SK-N-SH (cell line): ENCODE results near the gene GALM. TPM values are rescaled to one million over a fixed set of nuclear protein-coding genes. Genes with fewer than 3 reads are reported as not detected.

ENCODE experiments used
- CTCF ChIA-PET: fragments of 300-600, 350-600 bp; formaldehyde crosslinking; extraction: SDS; loops from one replicate; lab custom pipeline; 2021; lab: Yijun Ruan, JAX
- POLR2A ChIA-PET: fragments of 350-600 bp; sonication (Branson Sonifier 250); formaldehyde crosslinking; extraction: SDS; loops from one replicate; lab custom pipeline; 2020; ENCODE audit warnings: antibody characterized with exemption, inconsistent platforms; lab: Yijun Ruan, JAX
- DNase-seq: peaks from one replicate; pipeline ENCODE4 v3.0.0; 2012
- H2AFZ ChIP-seq: fragments of 200-600 bp; sonication (generic); 2 replicates; pipeline ENCODE4 v1.8.1; 2016; ENCODE audit warnings: antibody characterized with exemption, mild to moderate bottlenecking, low read depth
- H3F3A ChIP-seq: fragments of 200-600 bp; sonication (generic); replicated peaks from 2 replicates; pipeline ENCODE3; 2016; ENCODE audit warnings: antibody characterized with exemption, mild to moderate bottlenecking; ENCODE audit not compliant: insufficient read depth
- H3K27ac ChIP-seq, 2 experiments: fragments of 200-500 bp in 1 of 2; fragments of 200-600 bp in 1 of 2; sonication (Bioruptor generic) in 1 of 2; sonication (generic), shearing (Covaris generic) in 1 of 2; 2 replicates each; pipeline versions ENCODE4 v1.5.1 to v1.6.1; 2014 to 2016; ENCODE audit warnings: low read depth in 2 of 2, inconsistent platforms in 1 of 2, low read length in 1 of 2, mild to moderate bottlenecking in 1 of 2, mixed read lengths in 1 of 2
- H3K27me3 ChIP-seq: fragments of 200-600 bp; sonication (generic), shearing (Covaris generic); 2 replicates; pipeline ENCODE4 v1.6.1; 2016; ENCODE audit warnings: mixed run types; ENCODE audit not compliant: insufficient read depth
- H3K36me3 ChIP-seq, 2 experiments: fragments of 200-500 bp in 1 of 2; fragments of 200-600 bp in 1 of 2; sonication (Bioruptor generic) in 1 of 2; sonication (generic) in 1 of 2; replicated peaks in 1 of 2; 2 replicates each; pipeline versions ENCODE3 to v1.5.1; 2014 to 2016; ENCODE audit warnings: low read length in 1 of 2, mild to moderate bottlenecking in 1 of 2; ENCODE audit not compliant: insufficient read depth in 2 of 2, control insufficient read depth in 1 of 2
- H3K4me1 ChIP-seq, 2 experiments: fragments of 200-500 bp in 1 of 2; fragments of 200-600 bp in 1 of 2; sonication (Bioruptor generic) in 1 of 2; sonication (generic), shearing (Covaris generic) in 1 of 2; 2 replicates each; pipeline versions ENCODE4 v1.5.1 to v1.6.1; 2014 to 2016; ENCODE audit warnings: low read depth in 1 of 2, low read length in 1 of 2, mixed run types in 1 of 2; ENCODE audit not compliant: insufficient read depth in 2 of 2, control insufficient read depth in 1 of 2
- H3K4me2 ChIP-seq: fragments of 200-600 bp; sonication (generic), shearing (Covaris generic); 2 replicates; pipeline ENCODE4 v1.6.1; 2017; ENCODE audit warnings: mixed run types
- H3K4me3 ChIP-seq, 2 experiments: fragments of 200-500 bp in 1 of 2; fragments of 200-600 bp in 1 of 2; sonication (Bioruptor generic) in 1 of 2; sonication (generic), shearing (Covaris generic) in 1 of 2; 2 replicates each; pipeline versions ENCODE4 v1.5.1 to v1.8.1; 2014 to 2016; ENCODE audit warnings: low read depth in 2 of 2, inconsistent platforms in 1 of 2, low read length in 1 of 2, mild to moderate bottlenecking in 1 of 2, mixed read lengths in 1 of 2, moderate library complexity in 1 of 2
- H3K79me2 ChIP-seq: fragments of 200-600 bp; sonication (generic); 2 replicates; pipeline ENCODE4 v1.8.1; 2017; ENCODE audit warnings: mild to moderate bottlenecking; ENCODE audit not compliant: insufficient read depth
- H3K9ac ChIP-seq: fragments of 200-600 bp; sonication (generic); 2 replicates; pipeline ENCODE4 v1.6.1; 2017; ENCODE audit warnings: mixed run types
- H3K9me2 ChIP-seq: fragments of 200-600 bp; sonication (generic); 2 replicates; pipeline ENCODE4 v1.6.1; 2017; ENCODE audit warnings: mixed run types
- H3K9me3 ChIP-seq: fragments of 200-600 bp; sonication (generic); 2 replicates; pipeline ENCODE4 v1.6.1; 2017; ENCODE audit warnings: mixed run types, mild to moderate bottlenecking, moderate library complexity
- H4K20me1 ChIP-seq: fragments of 200-600 bp; sonication (generic); 2 replicates; pipeline ENCODE4 v1.6.1; 2017; ENCODE audit warnings: mild to moderate bottlenecking, mixed run types; ENCODE audit not compliant: insufficient read depth
- CHD2 ChIP-seq: fragments of 150-350 bp; IDR thresholded peaks from 2 replicates; pipeline ENCODE4 v1.6.1; 2018; ENCODE audit warnings: low read length; ENCODE audit not compliant: partially characterized antibody
- ELF1 ChIP-seq: IDR thresholded peaks from 2 replicates; pipeline ENCODE4 v1.4.0; 2012
- EP300 ChIP-seq, 2 experiments: IDR thresholded peaks; 2 replicates each; pipeline versions ENCODE4 v1.4.0 to v1.6.1; 2012; ENCODE audit warnings: borderline replicate concordance in 1 of 2, low read depth in 1 of 2, low read length in 1 of 2
- FOSL2 ChIP-seq: IDR thresholded peaks from 2 replicates; pipeline ENCODE4 v1.4.0; 2012; ENCODE audit warnings: low read depth, mild to moderate bottlenecking, moderate library complexity, borderline replicate concordance
- FOXM1 ChIP-seq: IDR thresholded peaks from 2 replicates; pipeline ENCODE4 v1.4.0; 2012; ENCODE audit warnings: low read depth, mild to moderate bottlenecking
- GATA2 ChIP-seq: sonication (generic); formaldehyde crosslinking; IDR thresholded peaks from 2 replicates; pipeline ENCODE4 v1.5.0; 2020; ENCODE audit warnings: mild to moderate bottlenecking, missing genetic modification reagents
- MEF2A ChIP-seq: IDR thresholded peaks from 2 replicates; pipeline ENCODE4 v1.4.0; 2012; ENCODE audit warnings: low read depth, borderline replicate concordance
- MXI1 ChIP-seq: IDR thresholded peaks from 2 replicates; pipeline ENCODE4 v1.6.1; 2012; ENCODE audit warnings: mild to moderate bottlenecking, low read depth, low read length, improper control_type of control experiment
- NFIC ChIP-seq: IDR thresholded peaks from 2 replicates; pipeline ENCODE4 v1.4.0; 2012; ENCODE audit warnings: borderline replicate concordance
- NRF1 ChIP-seq: IDR thresholded peaks from 2 replicates; pipeline ENCODE4 v1.6.1; 2012; ENCODE audit warnings: low read depth, mild to moderate bottlenecking, low read length
- POLR2AphosphoS5 ChIP-seq: IDR thresholded peaks from 2 replicates; pipeline ENCODE4 v1.6.1; 2012; ENCODE audit warnings: low read depth, low read length
- RCOR1 ChIP-seq: fragments of 150-350 bp; IDR thresholded peaks from 2 replicates; pipeline ENCODE4 v1.6.1; 2017; ENCODE audit warnings: antibody characterized with exemption, low read length
- SIN3A ChIP-seq: IDR thresholded peaks from 2 replicates; pipeline ENCODE4 v1.6.1; 2012; ENCODE audit warnings: low read depth, mild to moderate bottlenecking, low read length, moderate library complexity, borderline replicate concordance
- TAF1 ChIP-seq: IDR thresholded peaks from 2 replicates; pipeline ENCODE4 v1.6.1; 2012; ENCODE audit warnings: low read depth, mild to moderate bottlenecking, low read length, moderate library complexity, borderline replicate concordance
- TCF12 ChIP-seq: IDR thresholded peaks from 2 replicates; pipeline ENCODE4 v1.4.0; 2012
- WGBS: methylation state at CpG from one replicate; pipeline ENCODE4 v1.1.6; 2017; ENCODE audit warnings: low lambda C conversion rate; 5-methylcytosine and 5-hydroxymethylcytosine counted together
- polyA plus RNA-seq, 3 experiments: library from polyadenylated mRNA; depleted of rRNA; stranded (reverse); fragments of >200 nt; gene quantifications; 2 replicates each; pipeline ENCODE4 v1.2.3, GENCODE V29; 2012
- TF ChIP-seq, protein P1 (sequence below): IDR thresholded peaks from 2 replicates; pipeline ENCODE4; 2012
- TF ChIP-seq, protein P2 (sequence below): IDR thresholded peaks from 2 replicates; pipeline ENCODE4 v1.4.0; 2012; ENCODE audit warnings: low read depth, borderline replicate concordance
- TF ChIP-seq, protein P3 (sequence below): IDR thresholded peaks from 2 replicates; pipeline ENCODE4 v1.4.0; 2012; ENCODE audit warnings: low read depth
- TF ChIP-seq, protein P4 (sequence below): fragments of 200-600 bp; sonication (generic); IDR thresholded peaks from 2 replicates; pipeline ENCODE4 v1.6.1; 2017; ENCODE audit warnings: antibody characterized with exemption, mild to moderate bottlenecking, moderate library complexity
- TF ChIP-seq, protein P5 (sequence below): IDR thresholded peaks from 2 replicates; pipeline ENCODE4 v1.4.0; 2012; ENCODE audit warnings: low read depth, borderline replicate concordance

GALM gene
- polyA plus RNA-seq, 1 of the 3 experiments (the other 2 are of a cell fraction), result 17.9 TPM

DNA sequence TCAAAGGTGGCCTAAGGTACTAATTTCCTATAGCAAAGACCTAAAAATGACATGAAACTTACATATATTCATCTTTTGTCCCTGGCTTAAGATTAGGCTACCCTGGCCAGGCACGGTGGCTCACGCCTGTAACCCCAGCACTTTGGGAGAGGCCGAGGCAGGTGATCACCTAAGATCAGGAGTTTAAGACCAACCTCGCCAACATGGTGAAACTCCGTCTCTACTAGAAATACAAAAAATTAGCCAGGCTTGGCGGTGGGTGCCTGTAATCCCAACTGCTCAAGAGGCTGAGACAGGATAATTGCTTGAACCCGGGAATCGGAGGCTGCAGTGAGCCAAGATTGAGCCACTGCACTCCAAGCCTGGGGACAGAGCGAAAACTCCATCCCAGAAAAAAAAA, 79.4 kb downstream of the GALM start:
- peaks cover 37 to 52% of the 10 kb centered on the region in 2 experiments for H3K4me1 ChIP-seq
- ChIA-PET POLR2A (interaction anchor here (0.6 kb wide), 1 partner anchor 110 kb away, joined by 3 read pairs; no protein-coding TSS in a partner anchor), CTCF (interaction anchor here (1.4 to 3.1 kb wide), 3 partner anchors 164 to 190 kb away, joined by 3 to 14 read pairs (median 4); no protein-coding TSS in a partner anchor)
- H3K27me3 ChIP-seq, result no peaks in the 10 kb centered on the region
- no peaks in the 10 kb centered on the region for H3K9me3 ChIP-seq
- TF ChIP-seq TAF1 (no peak), ELF1 (no peak), POLR2AphosphoS5 (no peak), RCOR1 (no peak), SIN3A (no peak), CHD2 (no peak)
- TF ChIP-seq, protein P1, sequence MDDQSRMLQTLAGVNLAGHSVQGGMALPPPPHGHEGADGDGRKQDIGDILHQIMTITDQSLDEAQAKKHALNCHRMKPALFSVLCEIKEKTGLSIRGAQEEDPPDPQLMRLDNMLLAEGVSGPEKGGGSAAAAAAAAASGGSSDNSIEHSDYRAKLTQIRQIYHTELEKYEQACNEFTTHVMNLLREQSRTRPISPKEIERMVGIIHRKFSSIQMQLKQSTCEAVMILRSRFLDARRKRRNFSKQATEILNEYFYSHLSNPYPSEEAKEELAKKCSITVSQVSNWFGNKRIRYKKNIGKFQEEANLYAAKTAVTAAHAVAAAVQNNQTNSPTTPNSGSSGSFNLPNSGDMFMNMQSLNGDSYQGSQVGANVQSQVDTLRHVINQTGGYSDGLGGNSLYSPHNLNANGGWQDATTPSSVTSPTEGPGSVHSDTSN, result no peak
- TF ChIP-seq, protein P2, sequence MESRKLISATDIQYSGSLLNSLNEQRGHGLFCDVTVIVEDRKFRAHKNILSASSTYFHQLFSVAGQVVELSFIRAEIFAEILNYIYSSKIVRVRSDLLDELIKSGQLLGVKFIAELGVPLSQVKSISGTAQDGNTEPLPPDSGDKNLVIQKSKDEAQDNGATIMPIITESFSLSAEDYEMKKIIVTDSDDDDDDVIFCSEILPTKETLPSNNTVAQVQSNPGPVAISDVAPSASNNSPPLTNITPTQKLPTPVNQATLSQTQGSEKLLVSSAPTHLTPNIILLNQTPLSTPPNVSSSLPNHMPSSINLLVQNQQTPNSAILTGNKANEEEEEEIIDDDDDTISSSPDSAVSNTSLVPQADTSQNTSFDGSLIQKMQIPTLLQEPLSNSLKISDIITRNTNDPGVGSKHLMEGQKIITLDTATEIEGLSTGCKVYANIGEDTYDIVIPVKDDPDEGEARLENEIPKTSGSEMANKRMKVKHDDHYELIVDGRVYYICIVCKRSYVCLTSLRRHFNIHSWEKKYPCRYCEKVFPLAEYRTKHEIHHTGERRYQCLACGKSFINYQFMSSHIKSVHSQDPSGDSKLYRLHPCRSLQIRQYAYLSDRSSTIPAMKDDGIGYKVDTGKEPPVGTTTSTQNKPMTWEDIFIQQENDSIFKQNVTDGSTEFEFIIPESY, result no peak
- no peak overlapping the region for H2AFZ ChIP-seq
- H3K4me2 ChIP-seq, result no peak overlapping the region
- peaks cover 77 to 94% of the 10 kb centered on the region in 2 experiments for H3K36me3 ChIP-seq
- H3K9ac ChIP-seq, result no peak overlapping the region
- H3K4me3 ChIP-seq, result no peak overlapping the region
- H3K79me2 ChIP-seq, result peaks cover 99% of the 10 kb centered on the region
- H3F3A ChIP-seq, result peaks cover 75% of the 10 kb centered on the region
- 86% methylated on average over 9 of the region's 9 CpGs for WGBS
- no peak for DNase-seq
- H4K20me1 ChIP-seq, result peaks cover 97% of the 10 kb centered on the region
- no peaks in the 10 kb centered on the region for H3K9me2 ChIP-seq
- peak overlapping the region in 1 of 2 experiments; percentile 9; a peak in 2 of 4 replicates for H3K27ac ChIP-seq

DNA sequence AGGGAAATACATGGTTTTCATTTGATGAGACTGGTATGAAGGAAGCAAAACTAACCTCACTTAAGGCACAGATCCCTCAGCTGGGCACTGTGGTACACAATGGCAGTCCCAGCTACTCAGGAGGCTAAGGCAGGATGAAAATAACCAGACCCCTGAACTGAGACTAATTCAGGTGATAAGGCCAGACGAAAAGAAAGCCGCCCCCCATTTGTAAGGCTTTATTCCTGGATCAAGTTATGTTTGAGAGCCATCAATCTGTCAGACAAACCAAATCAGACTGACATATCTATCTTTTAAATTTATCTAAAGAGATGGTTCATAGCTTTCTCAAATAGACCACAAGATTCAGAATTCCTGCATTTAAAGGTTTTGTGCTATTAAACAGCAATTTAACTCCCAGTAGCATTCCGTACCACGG, 81.1 kb downstream of the GALM start:
- Histone ChIP-seq H3K4me2 (peak overlapping the region; percentile 91), H3K9ac (no peak overlapping the region; the same call in 1 of the 2 replicates)
- POLR2A ChIA-PET, result interaction anchor here (0.6 to 2.1 kb wide), 3 partner anchors 9 to 430 kb away, joined by 3 to 4 read pairs (median 3); no protein-coding TSS in a partner anchor
- TF ChIP-seq, protein P3, sequence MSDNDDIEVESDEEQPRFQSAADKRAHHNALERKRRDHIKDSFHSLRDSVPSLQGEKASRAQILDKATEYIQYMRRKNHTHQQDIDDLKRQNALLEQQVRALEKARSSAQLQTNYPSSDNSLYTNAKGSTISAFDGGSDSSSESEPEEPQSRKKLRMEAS, result no peak
- TF ChIP-seq SIN3A, result no peak
- no peak for TF ChIP-seq NRF1
- peak; percentile 79 for TF ChIP-seq MXI1
- TF ChIP-seq EP300 (IDR thresholded peaks at IDR 0.05; ENCODE audit: borderline replicate concordance in 1 of 2, low read depth in 1 of 2, low read length in 1 of 2), result peak in 1 of 2 experiments; percentile 88; a peak in 2 of 4 replicates
- TF ChIP-seq, protein P4, sequence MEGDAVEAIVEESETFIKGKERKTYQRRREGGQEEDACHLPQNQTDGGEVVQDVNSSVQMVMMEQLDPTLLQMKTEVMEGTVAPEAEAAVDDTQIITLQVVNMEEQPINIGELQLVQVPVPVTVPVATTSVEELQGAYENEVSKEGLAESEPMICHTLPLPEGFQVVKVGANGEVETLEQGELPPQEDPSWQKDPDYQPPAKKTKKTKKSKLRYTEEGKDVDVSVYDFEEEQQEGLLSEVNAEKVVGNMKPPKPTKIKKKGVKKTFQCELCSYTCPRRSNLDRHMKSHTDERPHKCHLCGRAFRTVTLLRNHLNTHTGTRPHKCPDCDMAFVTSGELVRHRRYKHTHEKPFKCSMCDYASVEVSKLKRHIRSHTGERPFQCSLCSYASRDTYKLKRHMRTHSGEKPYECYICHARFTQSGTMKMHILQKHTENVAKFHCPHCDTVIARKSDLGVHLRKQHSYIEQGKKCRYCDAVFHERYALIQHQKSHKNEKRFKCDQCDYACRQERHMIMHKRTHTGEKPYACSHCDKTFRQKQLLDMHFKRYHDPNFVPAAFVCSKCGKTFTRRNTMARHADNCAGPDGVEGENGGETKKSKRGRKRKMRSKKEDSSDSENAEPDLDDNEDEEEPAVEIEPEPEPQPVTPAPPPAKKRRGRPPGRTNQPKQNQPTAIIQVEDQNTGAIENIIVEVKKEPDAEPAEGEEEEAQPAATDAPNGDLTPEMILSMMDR, result no peak
- TF ChIP-seq NFIC, result no peak
- TF ChIP-seq ELF1, result no peak
- no peak; the same call in 1 of the 2 replicates for TF ChIP-seq POLR2AphosphoS5
- TF ChIP-seq GATA2 (CRISPR knock-in tag), result peak; percentile 93
- TF ChIP-seq TCF12, result peak; percentile 62
- TF ChIP-seq TAF1, result no peak
- no peak for TF ChIP-seq MEF2A
- TF ChIP-seq, protein P1, result peak; percentile 50; the same call in 1 of the 2 replicates
- no peak for TF ChIP-seq FOXM1
- TF ChIP-seq, protein P5, sequence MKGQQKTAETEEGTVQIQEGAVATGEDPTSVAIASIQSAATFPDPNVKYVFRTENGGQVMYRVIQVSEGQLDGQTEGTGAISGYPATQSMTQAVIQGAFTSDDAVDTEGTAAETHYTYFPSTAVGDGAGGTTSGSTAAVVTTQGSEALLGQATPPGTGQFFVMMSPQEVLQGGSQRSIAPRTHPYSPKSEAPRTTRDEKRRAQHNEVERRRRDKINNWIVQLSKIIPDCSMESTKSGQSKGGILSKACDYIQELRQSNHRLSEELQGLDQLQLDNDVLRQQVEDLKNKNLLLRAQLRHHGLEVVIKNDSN, result no peak
- no peak; the same call in 1 of the 2 replicates for TF ChIP-seq RCOR1
- no peak for TF ChIP-seq FOSL2

More for the DNA sequence above, 81.1 kb downstream of the GALM start:
- CTCF ChIA-PET, result interaction anchor here (1.0 to 3.0 kb wide), 7 partner anchors 13 to 432 kb away, joined by 3 to 16 read pairs (median 5); no protein-coding TSS in a partner anchor
- no peaks in the 10 kb centered on the region for H3K9me2 ChIP-seq
- H3K9me3 ChIP-seq, result no peaks in the 10 kb centered on the region
- H3K36me3 ChIP-seq, result peaks cover 74 to 79% of the 10 kb centered on the region in 2 experiments
- no peak overlapping the region for H2AFZ ChIP-seq
- peaks cover 91% of the 10 kb centered on the region for H3K79me2 ChIP-seq
- peak; percentile 70 for DNase-seq
- peak overlapping the region in 1 of 2 experiments; percentile 92; a peak in 2 of 4 replicates for H3K4me3 ChIP-seq
- H3K4me1 ChIP-seq, result peaks cover 43 to 56% of the 10 kb centered on the region in 2 experiments
- H4K20me1 ChIP-seq, result peaks cover 85% of the 10 kb centered on the region
- WGBS, result 38% methylated on average over 4 of the region's 4 CpGs
- peak overlapping the region; percentile 9 to 73; a peak in 3 of 4 replicates for H3K27ac ChIP-seq
- H3K27me3 ChIP-seq, result no peaks in the 10 kb centered on the region
- H3F3A ChIP-seq, result peaks cover 64% of the 10 kb centered on the region
